ENCODE measurements around the gene CUTA.

The CUTA gene

DNA sequence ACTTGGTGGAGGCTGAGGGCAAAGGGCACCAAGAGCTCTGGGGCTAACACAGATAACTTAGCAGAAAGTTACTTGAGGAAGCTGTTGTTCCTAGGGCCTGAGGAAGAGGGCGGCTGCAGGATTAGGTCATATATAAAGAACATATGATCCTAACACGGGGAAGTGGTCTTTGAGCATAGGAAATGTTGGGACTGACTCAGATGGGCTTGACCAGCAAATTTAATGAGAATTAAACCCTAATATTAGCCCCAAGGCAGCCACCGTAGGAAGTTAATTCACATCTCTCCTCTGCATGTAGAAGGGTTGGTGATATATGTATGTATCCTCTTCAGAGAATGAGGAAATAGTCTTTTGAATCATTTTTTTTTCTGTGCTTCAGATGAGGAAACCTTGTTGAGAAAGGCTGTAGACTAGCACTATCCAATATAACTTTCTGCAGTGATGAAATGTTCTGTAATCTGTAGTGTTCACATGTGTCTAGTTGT is 27.3 kb upstream of the CUTA start:
- no peaks in the 10 kb centered on the region for H3K4me1 ChIP-seq (ENCODE audit: insufficient read depth, low read length)
- H3K9ac ChIP-seq (ENCODE audit: low read depth, low read length) = no peak overlapping the region
- H3K36me3 ChIP-seq (ENCODE audit: insufficient read depth, low read length) = peaks cover 35% of the 10 kb centered on the region
- no peaks in the 10 kb centered on the region for H3K9me3 ChIP-seq (ENCODE audit: control insufficient read depth, insufficient read depth, low read length)

- no peak overlapping the region for H3K9ac ChIP-seq (ENCODE audit: low read depth, low read length)
- H3K9me3 ChIP-seq (ENCODE audit: control insufficient read depth, insufficient read depth, low read length) = no peaks in the 10 kb centered on the region
- H3K36me3 ChIP-seq (ENCODE audit: insufficient read depth, low read length) = peaks cover 33% of the 10 kb centered on the region
- H3K4me1 ChIP-seq (ENCODE audit: insufficient read depth, low read length) = no peaks in the 10 kb centered on the region
Observed at GRCh38 chr6:33443619-33444504, 26.0 kb upstream of the CUTA start.

DNA sequence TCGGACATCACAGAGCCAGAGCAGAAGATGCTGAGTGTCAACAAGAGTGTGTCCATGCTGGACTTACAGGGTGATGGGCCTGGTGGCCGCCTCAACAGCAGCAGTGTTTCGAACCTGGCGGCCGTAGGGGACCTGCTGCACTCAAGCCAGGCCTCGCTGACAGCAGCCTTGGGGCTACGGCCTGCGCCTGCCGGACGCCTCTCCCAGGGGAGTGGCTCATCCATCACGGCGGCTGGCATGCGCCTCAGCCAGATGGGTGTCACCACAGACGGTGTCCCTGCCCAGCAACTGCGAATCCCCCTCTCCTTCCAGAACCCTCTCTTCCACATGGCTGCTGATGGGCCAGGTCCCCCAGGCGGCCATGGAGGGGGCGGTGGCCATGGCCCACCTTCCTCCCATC is 25.1 kb upstream of the CUTA start:
- Histone ChIP-seq H3K4me1 (ENCODE audit: insufficient read depth, low read length) (no peaks in the 10 kb centered on the region), H3K36me3 (ENCODE audit: insufficient read depth, low read length) (peaks cover 36% of the 10 kb centered on the region), H3K9me3 (ENCODE audit: control insufficient read depth, insufficient read depth, low read length) (no peaks in the 10 kb centered on the region)

DNA sequence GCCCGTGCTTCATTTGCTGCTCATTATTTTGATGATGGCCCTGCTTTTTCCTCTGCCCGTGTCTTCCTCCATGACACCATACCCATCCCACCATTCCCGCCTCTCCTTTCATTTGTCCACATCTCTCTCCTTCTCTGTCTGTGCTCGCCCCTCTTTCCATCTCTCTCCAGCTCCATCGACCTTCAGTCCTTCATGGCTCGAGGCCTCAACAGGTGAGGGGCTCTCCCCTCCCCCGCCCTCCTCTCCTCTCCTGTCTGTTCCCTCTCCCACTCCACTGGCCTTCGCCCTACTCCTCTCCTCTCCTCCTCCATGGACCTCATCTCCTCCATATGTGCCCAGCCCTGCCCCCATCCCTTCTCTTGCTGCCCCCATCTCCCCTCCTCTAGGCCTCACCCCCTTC is 24.4 kb upstream of the CUTA start:
- peaks cover 32% of the 10 kb centered on the region for H3K36me3 ChIP-seq (ENCODE audit: insufficient read depth, low read length)
- H3K4me1 ChIP-seq (ENCODE audit: insufficient read depth, low read length) = no peaks in the 10 kb centered on the region
- H3K9me3 ChIP-seq (ENCODE audit: control insufficient read depth, insufficient read depth, low read length) = no peaks in the 10 kb centered on the region
- H3K9ac ChIP-seq (ENCODE audit: low read depth, low read length) = no peak overlapping the region

More for the DNA sequence above, 25.1 kb upstream of the CUTA start:
- H3K9ac ChIP-seq (ENCODE audit: low read depth, low read length) = no peak overlapping the region

- Histone ChIP-seq H3K9me3 (ENCODE audit: control insufficient read depth, insufficient read depth, low read length) (no peaks in the 10 kb centered on the region), H3K9ac (ENCODE audit: low read depth, low read length) (no peak overlapping the region), H3K4me1 (ENCODE audit: insufficient read depth, low read length) (no peaks in the 10 kb centered on the region), H3K36me3 (ENCODE audit: insufficient read depth, low read length) (peaks cover 35% of the 10 kb centered on the region)
Observed at GRCh38 chr6:33441457-33441856, 23.6 kb upstream of the CUTA start.

GRCh38 chr6:33440649-33441309 is 22.9 kb upstream of the CUTA start:
- Histone ChIP-seq H3K36me3 (ENCODE audit: insufficient read depth, low read length) (peaks cover 40% of the 10 kb centered on the region), H3K9me3 (ENCODE audit: control insufficient read depth, insufficient read depth, low read length) (no peaks in the 10 kb centered on the region), H3K4me1 (ENCODE audit: insufficient read depth, low read length) (no peaks in the 10 kb centered on the region), H3K9ac (ENCODE audit: low read depth, low read length) (no peak overlapping the region)

DNA sequence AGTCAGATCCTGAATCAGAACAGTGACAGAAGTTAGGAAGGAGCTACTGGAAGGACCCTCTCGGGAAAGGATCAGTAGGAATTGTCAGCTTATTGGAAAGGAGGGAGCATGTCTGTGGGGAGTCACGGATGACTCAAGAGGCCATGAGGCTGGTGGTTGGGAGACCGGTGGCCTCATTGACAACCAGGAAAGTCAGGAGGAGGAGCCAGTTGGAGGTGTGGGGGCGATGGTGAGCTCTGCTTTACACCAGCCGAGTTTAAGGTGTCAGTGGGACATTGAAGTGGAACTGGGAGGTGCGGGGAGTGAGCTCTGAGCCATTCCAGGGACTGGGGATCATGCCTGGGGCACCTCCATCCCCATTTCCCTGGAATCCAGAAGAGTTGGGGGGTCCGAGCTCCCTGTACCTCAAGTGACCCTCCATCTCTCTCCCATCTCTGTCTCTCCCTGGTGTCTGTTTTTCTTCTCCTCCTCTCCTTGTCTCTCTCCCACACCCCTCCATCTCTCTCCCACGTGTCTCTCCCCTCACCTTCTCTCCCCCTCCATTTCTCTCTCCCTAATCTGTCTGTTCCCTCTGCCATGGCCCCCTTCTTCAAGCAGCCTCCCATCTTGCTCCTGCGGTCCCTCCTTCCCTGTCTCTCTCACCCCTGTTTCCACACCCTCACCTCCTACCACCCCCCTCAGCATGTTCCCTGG is 22.2 kb upstream of the CUTA start:
- Histone ChIP-seq H3K9ac (ENCODE audit: low read depth, low read length) (no peak overlapping the region), H3K36me3 (ENCODE audit: insufficient read depth, low read length) (peaks cover 45% of the 10 kb centered on the region), H3K9me3 (ENCODE audit: control insufficient read depth, insufficient read depth, low read length) (no peaks in the 10 kb centered on the region), H3K4me1 (ENCODE audit: insufficient read depth, low read length) (no peaks in the 10 kb centered on the region)

- peaks cover 38% of the 10 kb centered on the region for H3K36me3 ChIP-seq (ENCODE audit: insufficient read depth, low read length)
- H3K4me1 ChIP-seq (ENCODE audit: insufficient read depth, low read length) = peaks cover 5% of the 10 kb centered on the region; the same call in 1 of the 2 replicates
Observed at GRCh38 chr6:33438978-33439594, 21.2 kb upstream of the CUTA start.

DNA sequence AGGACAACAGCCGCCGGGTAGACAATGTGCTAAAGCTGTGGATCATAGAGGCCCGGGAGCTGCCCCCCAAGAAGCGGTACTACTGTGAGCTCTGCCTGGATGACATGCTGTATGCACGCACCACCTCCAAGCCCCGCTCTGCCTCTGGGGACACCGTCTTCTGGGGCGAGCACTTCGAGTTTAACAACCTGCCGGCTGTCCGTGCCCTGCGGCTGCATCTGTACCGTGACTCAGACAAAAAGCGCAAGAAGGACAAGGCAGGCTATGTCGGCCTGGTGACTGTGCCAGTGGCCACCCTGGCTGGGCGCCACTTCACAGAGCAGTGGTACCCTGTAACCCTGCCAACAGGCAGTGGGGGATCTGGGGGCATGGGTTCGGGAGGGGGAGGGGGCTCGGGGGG is 19.8 kb upstream of the CUTA start:
- Histone ChIP-seq H3K9me3 (ENCODE audit: control insufficient read depth, insufficient read depth, low read length) (no peaks in the 10 kb centered on the region), H3K36me3 (ENCODE audit: insufficient read depth, low read length) (peaks cover 38% of the 10 kb centered on the region), H3K9ac (ENCODE audit: low read depth, low read length) (no peak overlapping the region), H3K4me1 (ENCODE audit: insufficient read depth, low read length) (peaks cover 16% of the 10 kb centered on the region)

More at GRCh38 chr6:33438978-33439594, 21.2 kb upstream of the CUTA start:
- Histone ChIP-seq H3K9me3 (ENCODE audit: control insufficient read depth, insufficient read depth, low read length) (no peaks in the 10 kb centered on the region), H3K9ac (ENCODE audit: low read depth, low read length) (no peak overlapping the region)

- H3K36me3 ChIP-seq (ENCODE audit: insufficient read depth, low read length) = peaks cover 36% of the 10 kb centered on the region
- H3K9ac ChIP-seq (ENCODE audit: low read depth, low read length) = no peak overlapping the region
Observed at GRCh38 chr6:33434961-33435360, 17.1 kb upstream of the CUTA start.

DNA sequence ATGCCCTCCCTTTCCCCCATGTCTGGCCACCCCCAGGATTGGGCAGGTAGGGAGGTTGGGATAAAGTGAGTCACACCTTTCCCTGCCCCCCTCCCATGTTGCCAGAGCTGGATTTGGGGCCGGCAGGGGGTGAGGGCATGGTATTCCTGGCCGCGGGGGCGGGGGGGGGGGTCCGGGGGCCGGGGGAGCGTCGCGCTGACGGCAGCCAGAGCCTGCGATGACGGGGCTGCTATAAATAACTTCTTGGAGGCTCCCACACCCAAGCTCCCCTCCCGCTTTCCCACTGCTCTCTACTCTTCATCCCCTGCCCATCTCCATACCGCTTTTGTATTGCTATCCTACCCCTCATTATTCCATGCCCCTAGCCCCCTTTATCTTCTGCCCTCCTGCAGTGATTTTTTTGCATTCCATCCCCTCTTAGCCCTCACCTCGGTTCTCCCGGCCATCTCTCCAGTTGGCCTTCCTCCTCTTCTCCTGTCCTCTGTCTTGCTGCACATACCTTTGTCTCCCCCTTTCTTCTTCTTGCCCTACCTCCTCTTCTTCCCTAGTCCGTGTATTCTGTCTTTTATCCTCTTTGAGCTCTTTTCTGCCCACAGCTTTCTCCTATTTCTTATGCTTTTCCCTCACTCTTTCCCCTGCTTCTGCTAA is 15.8 kb upstream of the CUTA start:
- Histone ChIP-seq H3K9ac (ENCODE audit: low read depth, low read length) (peak overlapping the region; percentile 63; the same call in 1 of the 2 replicates), H3K4me1 (ENCODE audit: insufficient read depth, low read length) (peaks cover 39% of the 10 kb centered on the region)

More at GRCh38 chr6:33434961-33435360, 17.1 kb upstream of the CUTA start:
- H3K9me3 ChIP-seq (ENCODE audit: control insufficient read depth, insufficient read depth, low read length) = no peaks in the 10 kb centered on the region
- peaks cover 30% of the 10 kb centered on the region for H3K4me1 ChIP-seq (ENCODE audit: insufficient read depth, low read length)

DNA sequence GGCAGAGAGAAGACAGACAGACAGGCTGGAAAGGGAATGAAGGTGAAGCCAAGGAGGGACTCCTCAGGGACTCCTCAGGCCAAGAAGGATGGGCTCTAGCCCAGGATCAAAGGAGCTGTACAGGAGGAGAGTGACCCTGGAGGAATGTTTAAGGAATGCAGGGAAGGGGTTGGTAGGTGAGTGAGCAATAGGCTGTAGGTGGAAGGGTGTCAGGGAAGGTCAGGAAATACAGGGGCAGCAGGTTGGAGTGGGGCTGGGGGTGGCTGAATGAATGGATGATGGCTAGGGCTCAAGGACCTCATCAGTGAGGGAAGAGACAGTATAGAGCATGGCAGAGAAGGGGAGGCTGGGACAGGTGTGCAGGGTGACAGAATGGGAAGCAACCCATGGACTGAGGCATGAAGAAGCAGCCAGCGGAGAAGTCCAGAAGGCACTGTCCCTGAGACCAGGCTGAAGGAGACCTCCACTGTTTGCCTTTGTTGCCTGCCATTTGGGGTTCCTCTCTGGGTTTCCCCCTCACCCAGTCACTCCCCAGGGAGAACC is 15.2 kb upstream of the CUTA start:
- Histone ChIP-seq H3K4me1 (ENCODE audit: insufficient read depth, low read length) (peaks cover 44% of the 10 kb centered on the region), H3K9me3 (ENCODE audit: control insufficient read depth, insufficient read depth, low read length) (no peaks in the 10 kb centered on the region), H3K36me3 (ENCODE audit: insufficient read depth, low read length) (peaks cover 22% of the 10 kb centered on the region), H3K9ac (ENCODE audit: low read depth, low read length) (peak overlapping the region; percentile 63; the same call in 1 of the 2 replicates)

More for the DNA sequence above, 15.8 kb upstream of the CUTA start:
- Histone ChIP-seq H3K9me3 (ENCODE audit: control insufficient read depth, insufficient read depth, low read length) (no peaks in the 10 kb centered on the region), H3K36me3 (ENCODE audit: insufficient read depth, low read length) (peaks cover 28% of the 10 kb centered on the region)

GRCh38 chr6:33432546-33432945 is 14.6 kb upstream of the CUTA start:
- Histone ChIP-seq H3K9ac (ENCODE audit: low read depth, low read length) (peak overlapping the region; percentile 63), H3K4me1 (ENCODE audit: insufficient read depth, low read length) (peaks cover 44% of the 10 kb centered on the region), H3K9me3 (ENCODE audit: control insufficient read depth, insufficient read depth, low read length) (no peaks in the 10 kb centered on the region), H3K36me3 (ENCODE audit: insufficient read depth, low read length) (peaks cover 20% of the 10 kb centered on the region)
